Caco-2 (cell line): ENCODE data around the gene SNX21. TPM values are rescaled to one million over a fixed set of nuclear protein-coding genes. Genes with fewer than 3 reads are reported as not detected.
A peak's percentile ranks its signal among the peaks of the same experiment; 100 is the strongest.

ENCODE experiments used
- BruUV-seq: library from RNA; stranded (reverse); fragments of 400-500 nt; replicated peaks from 2 replicates; lab custom pipeline; 2021; lab: Mats Ljungman, UMichigan
- CTCF ChIA-PET: fragments of 300-600 bp; sonication (Branson Sonifier 250); formaldehyde crosslinking; loops from one replicate; lab custom pipeline; 2022; ENCODE audit warnings: antibody characterized with exemption; lab: Charles Lee
- POLR2A ChIA-PET: fragments of 300-600 bp; sonication (Branson Sonifier 250); formaldehyde crosslinking; loops from one replicate; lab custom pipeline; 2022; ENCODE audit warnings: antibody characterized with exemption; lab: Charles Lee
- DNase-seq, 2 experiments: peaks; one replicate each; pipeline versions ENCODE4 v3.0.0 to v3.0.0-alpha.2; 2020 to 2022
- H3K27me3 ChIP-seq: replicated peaks from 2 replicates; pipeline ENCODE4 v1.6.0; 2011; ENCODE audit warnings: low read length; ENCODE audit not compliant: control insufficient read depth, insufficient read depth
- H3K36me3 ChIP-seq: 2 replicates; pipeline ENCODE4 v1.5.1; 2011; ENCODE audit warnings: low read length; ENCODE audit not compliant: control insufficient read depth, insufficient read depth
- H3K4me1 ChIP-seq: fragments of 250-450 bp; sonication (Bioruptor Pico); 2 replicates; pipeline ENCODE4 v1.5.1; 2020; ENCODE audit warnings: mild to moderate bottlenecking
- H3K4me3 ChIP-seq: 2 replicates; pipeline ENCODE4 v1.5.1; 2011; ENCODE audit warnings: low read depth, mild to moderate bottlenecking, control low read depth, low read length
- H3K9me3 ChIP-seq: fragments of 250-450 bp; sonication (Bioruptor Pico); 2 replicates; pipeline ENCODE4 v1.5.1; 2020; ENCODE audit warnings: mild to moderate bottlenecking, moderate library complexity
- H3K27ac Mint-ChIP-seq: one replicate; pipeline ENCODE4 v1.8.0; 2022; ENCODE audit warnings: mixed read lengths; ENCODE audit not compliant: unreplicated experiment
- H3K27me3 Mint-ChIP-seq: one replicate; pipeline ENCODE4 v1.8.0; 2022; ENCODE audit warnings: mixed read lengths; ENCODE audit not compliant: insufficient read depth, unreplicated experiment
- H3K36me3 Mint-ChIP-seq: one replicate; pipeline ENCODE4 v1.8.0; 2022; ENCODE audit warnings: mild to moderate bottlenecking, mixed read lengths; ENCODE audit not compliant: insufficient read depth, unreplicated experiment
- H3K4me1 Mint-ChIP-seq: one replicate; pipeline ENCODE4 v1.8.0; 2022; ENCODE audit warnings: low read depth, mixed read lengths; ENCODE audit not compliant: unreplicated experiment
- H3K4me3 Mint-ChIP-seq: one replicate; pipeline ENCODE4 v1.8.0; 2022; ENCODE audit warnings: mild to moderate bottlenecking, moderate library complexity, mixed read lengths; ENCODE audit not compliant: unreplicated experiment
- H3K9me3 Mint-ChIP-seq: one replicate; pipeline ENCODE4 v1.8.0; 2022; ENCODE audit warnings: mixed read lengths; ENCODE audit not compliant: unreplicated experiment
- CTCF ChIP-seq, 2 experiments: fragments of 200-600 bp in 1 of 2; IDR thresholded peaks; 1 replicate in 1 of 2; 2 replicates in 1 of 2; pipeline versions ENCODE4 v1.5.1 to v1.8.0; 2011 to 2022; ENCODE audit warnings: antibody characterized with exemption in 1 of 2, control low read depth in 1 of 2, inconsistent platforms in 1 of 2, low read depth in 1 of 2, low read length in 1 of 2, mild to moderate bottlenecking in 1 of 2, moderate library complexity in 1 of 2; ENCODE audit not compliant: insufficient read depth in 1 of 2, severe bottlenecking in 1 of 2, unreplicated experiment in 1 of 2
- intact Hi-C: fragments of 100-400 bp; cut with micrococcal nuclease; formaldehyde crosslinking; loops from one replicate; pipeline ENCODE4 v1.10.0; 2022; ENCODE audit not compliant: unreplicated experiment
- total RNA-seq: library from RNA; stranded (reverse); gene quantifications from 2 replicates; pipeline ENCODE4 v1.2.3, GENCODE V29; 2022

Gene SNX21
- total RNA-seq, 1 experiment from 2014 or later: 15.6 TPM

GRCh38 chr20:45832619-45833018, 980 bp upstream of the SNX21 start:
- H3K9me3 Mint-ChIP-seq: no peaks in the 10 kb centered on the region
- ChIA-PET POLR2A (no interaction called here), CTCF (no interaction called here)
- Histone ChIP-seq H3K27me3 (no peaks in the 10 kb centered on the region), H3K4me1 (peaks cover 13% of the 10 kb centered on the region), H3K36me3 (no peaks in the 10 kb centered on the region), H3K9me3 (no peaks in the 10 kb centered on the region), H3K4me3 (no peak overlapping the region)
- peak overlapping the region; percentile 53 for H3K27ac Mint-ChIP-seq
- DNase-seq: no peak
- BruUV-seq: no TSS peak
- H3K4me1 Mint-ChIP-seq: peaks cover 15% of the 10 kb centered on the region
- no peak for TF ChIP-seq CTCF (IDR thresholded peaks at IDR 0.05; ENCODE audit: insufficient read depth in 1 of 2, low read depth in 1 of 2, low read length in 1 of 2, severe bottlenecking in 1 of 2, unreplicated experiment in 1 of 2)
- H3K27me3 Mint-ChIP-seq: no peaks in the 10 kb centered on the region
- intact Hi-C loops: loop anchor here (1.0 kb wide), 2 partner anchors 20 to 25 kb away; partner anchors contain the start of genes ACOT8, UBE2C and ZSWIM3
- H3K4me3 Mint-ChIP-seq: peak overlapping the region; percentile 71
- H3K36me3 Mint-ChIP-seq: no peaks in the 10 kb centered on the region

- H3K4me3 ChIP-seq: peak overlapping the region; percentile 86
- H3K9me3 Mint-ChIP-seq: no peaks in the 10 kb centered on the region
- H3K4me1 ChIP-seq: peaks cover 13% of the 10 kb centered on the region
- H3K9me3 ChIP-seq: no peaks in the 10 kb centered on the region
- peak; percentile 77 to 83 for DNase-seq
- no TSS peak for BruUV-seq
- no peak for TF ChIP-seq CTCF (IDR thresholded peaks at IDR 0.05; ENCODE audit: insufficient read depth in 1 of 2, low read depth in 1 of 2, low read length in 1 of 2, severe bottlenecking in 1 of 2, unreplicated experiment in 1 of 2)
- H3K27me3 ChIP-seq: no peaks in the 10 kb centered on the region
- ChIA-PET CTCF (no interaction called here), POLR2A (interaction anchor here (0.6 to 2.0 kb wide), 6 partner anchors 20 to 101 kb away, joined by 3 to 12 read pairs (median 6); partner anchors contain the start of genes ACOT8, PCIF1, ZSWIM1 and ZSWIM3)
- peak overlapping the region; percentile 53 for H3K27ac Mint-ChIP-seq
- peaks cover 15% of the 10 kb centered on the region for H3K4me1 Mint-ChIP-seq
- no peaks in the 10 kb centered on the region for H3K36me3 ChIP-seq
- H3K36me3 Mint-ChIP-seq: no peaks in the 10 kb centered on the region
- H3K4me3 Mint-ChIP-seq: peak overlapping the region; percentile 71
- H3K27me3 Mint-ChIP-seq: no peaks in the 10 kb centered on the region
- intact Hi-C loops: loop anchor here (1.0 kb wide), 2 partner anchors 22 to 23 kb away; partner anchors contain the start of genes ACOT8, UBE2C and ZSWIM3
Observed at GRCh38 chr20:45833883-45834796, 541 bp downstream of the SNX21 start.

GRCh38 chr20:45834797-45835161, 1.2 kb downstream of the SNX21 start:
- Histone ChIP-seq H3K4me1 (peaks cover 13% of the 10 kb centered on the region), H3K9me3 (no peaks in the 10 kb centered on the region), H3K27me3 (no peaks in the 10 kb centered on the region), H3K36me3 (no peaks in the 10 kb centered on the region), H3K4me3 (no peak overlapping the region)
- Mint-ChIP-seq H3K36me3 (no peaks in the 10 kb centered on the region), H3K4me1 (peaks cover 15% of the 10 kb centered on the region), H3K4me3 (peak overlapping the region; percentile 71), H3K9me3 (no peaks in the 10 kb centered on the region), H3K27ac (no peak overlapping the region), H3K27me3 (no peaks in the 10 kb centered on the region)
- TSS peak; percentile 42 for BruUV-seq
- ChIA-PET CTCF (no interaction called here), POLR2A (interaction anchor here (1.6 to 2.0 kb wide), 2 partner anchors 21 to 100 kb away, joined by 6 to 12 read pairs; partner anchors contain the start of gene PCIF1)
- intact Hi-C loops: no loop called here
- TF ChIP-seq CTCF (IDR thresholded peaks at IDR 0.05; ENCODE audit: insufficient read depth in 1 of 2, low read depth in 1 of 2, low read length in 1 of 2, severe bottlenecking in 1 of 2, unreplicated experiment in 1 of 2): no peak
- no peak for DNase-seq
